Stomach smooth muscle (tissue), 2 donors: Measurements from ENCODE around the gene ROM1.
"Not testable (repeated sequence)": the region's sequence is repeated elsewhere in the genome, so short reads cannot be mapped to it uniquely, and the experiment has no call there.

ENCODE experiments used
- H3K27ac ChIP-seq: one replicate; pipeline ENCODE4 v1.7.0; 2013; ENCODE audit warnings: mild to moderate bottlenecking, low read length, inconsistent platforms
- H3K27me3 ChIP-seq, 2 donors: one replicate each; pipeline ENCODE4 v1.7.0; 2013; ENCODE audit warnings: low read length in 2 of 2; ENCODE audit not compliant: insufficient read depth in 2 of 2, control insufficient read depth in 1 of 2
- H3K36me3 ChIP-seq, 2 donors: one replicate each; pipeline ENCODE4 v1.7.0; 2013; ENCODE audit warnings: low read length in 2 of 2; ENCODE audit not compliant: control insufficient read depth in 2 of 2, insufficient read depth in 2 of 2
- H3K4me1 ChIP-seq: one replicate; pipeline ENCODE4 v1.7.0; 2013; ENCODE audit warnings: low read length; ENCODE audit not compliant: control insufficient read depth, insufficient read depth
- H3K4me3 ChIP-seq, 2 donors: one replicate each; pipeline ENCODE4 v1.7.0; 2013; ENCODE audit warnings: low read length in 2 of 2
- H3K9ac ChIP-seq, 2 donors: one replicate each; pipeline ENCODE4 v1.7.0; 2013; ENCODE audit warnings: low read length in 2 of 2, mild to moderate bottlenecking in 1 of 2
- H3K9me3 ChIP-seq, 2 donors: one replicate each; pipeline ENCODE4 v1.7.0; 2013; ENCODE audit warnings: low read length in 2 of 2; ENCODE audit not compliant: control insufficient read depth in 2 of 2
- donor health status: healthy.
- donor health status: Pancreatic carcinoma.

The ROM1 gene

DNA sequence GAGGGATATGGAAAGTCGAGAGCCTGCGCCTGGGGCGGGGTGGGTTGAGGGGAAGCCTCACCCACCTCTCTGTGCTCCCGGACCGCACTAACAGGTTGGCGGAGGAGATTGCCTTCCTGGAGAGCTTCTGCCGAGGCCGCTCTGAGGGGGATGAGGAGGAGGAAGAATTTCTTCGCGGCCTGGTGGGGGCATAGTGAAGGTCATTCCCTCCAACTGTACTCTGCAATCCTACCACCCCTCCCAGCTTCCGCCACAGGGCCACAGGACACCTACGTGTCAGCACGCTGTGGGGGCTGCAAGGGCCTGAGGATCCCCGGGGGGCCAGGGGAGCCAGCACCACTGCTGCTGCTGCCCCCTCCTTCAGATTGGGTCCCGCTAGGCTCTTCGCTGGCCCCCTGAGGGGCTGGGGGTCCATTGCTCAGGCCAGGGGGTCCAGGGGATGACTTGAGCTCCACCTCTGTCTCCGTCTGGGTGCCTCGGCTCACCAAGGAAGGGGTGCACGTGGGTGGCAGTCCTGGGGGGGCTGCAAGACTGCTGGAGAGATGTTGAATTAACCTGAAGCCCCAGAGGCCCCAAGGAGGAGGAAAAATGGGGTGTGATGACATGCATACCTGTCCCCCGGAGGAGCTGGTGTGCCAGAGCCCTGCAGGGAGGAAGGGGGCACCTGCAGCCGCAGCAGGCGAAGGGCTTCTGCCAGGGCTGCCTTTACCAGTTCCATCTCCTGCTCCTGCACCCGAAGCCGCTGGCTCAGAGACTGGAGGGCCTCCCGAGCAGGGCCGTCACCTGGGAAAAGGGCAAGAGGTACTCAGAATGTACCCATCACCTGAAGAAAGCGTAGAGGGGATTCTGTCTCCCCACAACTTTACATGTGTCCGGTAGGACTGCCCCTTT is 2.0 kb upstream of the ROM1 start:
- Histone ChIP-seq H3K36me3 (peaks cover 12 to 13% of the 10 kb centered on the region in 2 donors), H3K9me3 (no peaks in the 10 kb centered on the region), H3K27me3 (no peaks in the 10 kb centered on the region), H3K9ac (peak overlapping the region; percentile 86 to 93), H3K4me1 (peaks cover 33% of the 10 kb centered on the region), H3K4me3 (peak overlapping the region; percentile 84 to 87), H3K27ac (peak overlapping the region; percentile 88)

DNA sequence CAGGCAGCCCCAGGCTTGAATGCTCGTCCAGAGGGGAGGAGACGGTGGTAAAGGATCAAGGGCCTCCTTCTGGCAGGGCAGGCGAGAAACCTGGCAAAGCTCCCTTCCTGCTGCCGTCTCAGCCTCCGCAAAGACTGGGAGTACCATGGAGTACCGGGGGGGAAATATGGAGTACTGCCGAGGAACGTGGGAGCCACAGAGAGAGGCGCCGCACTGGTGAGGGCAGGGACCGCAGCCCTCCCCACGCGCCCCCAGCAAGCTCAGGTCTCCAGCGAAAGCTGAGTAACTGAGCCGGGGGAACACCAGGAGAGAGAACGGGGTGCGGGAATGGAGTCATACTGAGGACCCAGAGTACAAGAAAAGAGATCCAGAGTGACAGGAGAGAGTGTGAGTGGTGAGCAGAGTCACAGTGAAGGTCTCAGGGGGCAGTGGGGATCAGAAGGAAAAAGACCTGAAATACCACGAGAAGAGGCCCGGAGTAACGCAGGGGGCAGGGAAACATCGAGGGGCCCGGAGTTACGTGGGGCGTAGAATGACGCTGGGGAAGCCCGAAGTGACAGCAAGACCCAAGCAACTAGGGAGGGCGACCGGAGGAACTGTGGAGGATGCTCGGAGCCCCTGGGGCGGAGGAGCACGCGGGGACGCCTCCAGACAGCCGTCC is 1.2 kb upstream of the ROM1 start:
- H3K4me1 ChIP-seq, result peaks cover 33% of the 10 kb centered on the region
- H3K36me3 ChIP-seq, result peaks cover 11% of the 10 kb centered on the region in 2 donors
- no peaks in the 10 kb centered on the region for H3K9me3 ChIP-seq
- H3K4me3 ChIP-seq, result peak overlapping the region; percentile 84 to 87
- peak overlapping the region; percentile 88 for H3K27ac ChIP-seq
- peak overlapping the region; percentile 86 to 93 for H3K9ac ChIP-seq
- no peaks in the 10 kb centered on the region for H3K27me3 ChIP-seq

DNA sequence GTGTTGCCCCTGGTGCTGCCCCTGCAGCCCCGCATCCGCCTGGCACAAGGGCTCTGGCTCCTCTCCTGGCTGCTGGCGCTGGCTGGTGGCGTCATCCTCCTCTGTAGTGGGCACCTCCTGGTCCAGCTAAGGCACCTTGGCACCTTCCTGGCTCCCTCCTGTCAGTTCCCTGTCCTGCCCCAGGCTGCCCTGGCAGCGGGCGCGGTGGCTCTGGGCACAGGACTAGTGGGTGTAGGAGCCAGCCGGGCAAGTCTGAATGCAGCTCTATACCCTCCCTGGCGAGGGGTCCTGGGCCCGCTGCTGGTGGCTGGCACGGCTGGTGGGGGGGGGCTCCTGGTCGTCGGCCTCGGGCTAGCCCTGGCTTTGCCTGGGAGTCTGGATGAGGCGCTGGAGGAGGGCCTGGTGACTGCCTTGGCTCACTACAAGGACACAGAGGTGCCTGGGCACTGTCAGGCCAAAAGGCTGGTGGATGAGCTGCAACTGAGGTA is 278 bp downstream of the ROM1 start:
- Histone ChIP-seq H3K4me1 (peaks cover 33% of the 10 kb centered on the region), H3K9me3 (no peaks in the 10 kb centered on the region), H3K4me3 (peak overlapping the region; percentile 22 to 87), H3K9ac (peak overlapping the region; percentile 55 to 93), H3K36me3 (peaks cover 6 to 13% of the 10 kb centered on the region in 2 donors), H3K27ac (peak overlapping the region; percentile 88), H3K27me3 (no peaks in the 10 kb centered on the region)

DNA sequence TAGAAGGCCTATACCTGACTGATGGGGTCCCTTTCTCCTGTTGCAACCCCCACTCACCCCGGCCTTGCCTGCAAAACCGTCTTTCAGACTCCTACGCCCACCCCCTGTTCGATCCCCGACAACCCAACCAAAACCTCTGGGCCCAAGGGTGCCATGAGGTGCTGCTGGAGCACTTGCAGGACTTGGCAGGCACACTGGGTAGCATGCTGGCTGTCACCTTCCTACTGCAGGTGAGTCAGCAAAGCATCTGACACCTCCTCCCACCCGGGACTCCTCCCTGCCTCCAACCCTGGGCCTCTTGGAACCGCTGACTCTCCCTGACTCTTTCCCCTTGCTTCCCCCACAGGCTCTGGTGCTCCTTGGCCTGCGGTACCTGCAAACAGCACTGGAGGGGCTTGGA is 1.2 kb downstream of the ROM1 start:
- Histone ChIP-seq H3K27me3 (no peaks in the 10 kb centered on the region), H3K9ac (no peak overlapping the region), H3K4me3 (no peak overlapping the region), H3K27ac (peak overlapping the region; percentile 88), H3K36me3 (peaks cover under 1 to 9% of the 10 kb centered on the region in 2 donors), H3K9me3 (no peaks in the 10 kb centered on the region), H3K4me1 (peaks cover 31% of the 10 kb centered on the region)

DNA sequence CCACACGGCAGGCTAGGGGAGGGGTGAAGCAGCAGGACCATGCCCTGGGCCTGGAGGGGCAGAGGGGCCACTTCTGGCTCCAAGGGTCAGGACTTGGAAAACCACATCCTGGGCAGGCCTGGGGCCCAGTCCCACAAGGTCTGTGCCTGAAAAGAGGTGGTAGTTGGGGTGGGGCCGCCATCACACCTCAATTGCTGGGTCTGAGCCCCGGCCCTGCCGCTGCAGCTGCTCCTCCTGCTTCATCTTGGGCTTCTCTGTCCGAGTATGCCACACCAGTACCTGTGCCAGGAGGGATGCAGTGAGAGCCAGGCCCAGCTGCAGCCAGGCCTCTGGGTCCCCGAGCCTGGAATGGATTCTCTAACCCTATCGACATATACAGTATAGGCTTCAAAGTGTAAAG is 2.5 kb downstream of the ROM1 start:
- Histone ChIP-seq H3K27ac (no peak overlapping the region), H3K27me3 (no peaks in the 10 kb centered on the region), H3K36me3 (peaks cover 0 to 4% of the 10 kb centered on the region in 2 donors), H3K9me3 (no peaks in the 10 kb centered on the region), H3K4me3 (no peak overlapping the region), H3K4me1 (peaks cover 28% of the 10 kb centered on the region), H3K9ac (no peak overlapping the region)

DNA sequence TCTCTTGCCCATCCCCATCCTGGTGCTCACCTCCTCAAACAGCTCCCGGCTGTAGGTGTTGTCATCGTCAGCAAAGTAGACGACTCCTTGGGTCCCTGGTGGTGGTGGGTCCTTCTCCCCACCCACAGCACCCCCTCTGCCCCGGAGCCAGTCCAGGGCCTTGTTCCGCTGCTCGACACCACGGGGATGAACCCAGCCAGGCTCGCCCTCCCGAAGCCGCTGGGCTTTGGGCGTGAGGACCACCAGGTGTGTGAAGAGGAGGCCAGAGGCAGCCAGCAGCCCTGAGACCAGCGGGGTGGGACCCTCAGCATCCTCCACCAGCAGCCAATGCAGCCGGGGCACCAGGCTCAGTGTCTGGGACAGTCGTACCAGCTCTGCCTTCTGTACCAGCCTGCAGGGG is 3.9 kb downstream of the ROM1 start:
- H3K4me1 ChIP-seq, result peaks cover 24% of the 10 kb centered on the region
- not testable (repeated sequence) for H3K27ac ChIP-seq, H3K9me3 ChIP-seq, H3K36me3 ChIP-seq, H3K27me3 ChIP-seq, H3K4me3 ChIP-seq, H3K9ac ChIP-seq

DNA sequence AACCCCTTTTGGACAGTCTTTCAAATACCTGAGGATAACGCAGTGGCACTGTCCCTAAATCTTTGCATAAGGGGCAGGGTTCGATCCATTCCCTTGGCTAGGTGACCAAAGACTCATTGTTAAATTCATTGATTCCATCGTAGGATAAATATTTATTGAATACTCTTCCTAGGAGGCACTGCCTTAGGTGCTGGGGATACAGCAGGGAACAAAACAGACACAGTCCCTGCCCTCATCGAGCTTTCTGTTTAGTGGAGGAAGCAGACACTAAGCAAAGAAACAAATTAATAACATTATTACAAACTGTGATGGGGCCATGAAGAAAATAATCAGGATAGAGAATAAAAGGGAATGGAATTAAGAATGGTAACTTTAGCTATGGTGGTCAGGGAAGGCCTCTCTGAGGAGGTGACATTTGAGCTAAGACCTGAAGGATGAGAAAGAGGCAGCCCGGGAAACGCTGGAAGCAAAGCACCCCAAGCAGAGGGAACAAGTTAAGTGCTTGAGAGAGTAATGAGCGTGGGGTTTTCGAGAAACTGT is 8.0 kb downstream of the ROM1 start:
- peak overlapping the region; percentile 85 for H3K27ac ChIP-seq
- H3K4me1 ChIP-seq, result peaks cover 17% of the 10 kb centered on the region
- peak overlapping the region; percentile 84 to 88 for H3K4me3 ChIP-seq
- H3K27me3 ChIP-seq, result no peaks in the 10 kb centered on the region
- peak overlapping the region; percentile 66 to 84 for H3K9ac ChIP-seq
- no peaks in the 10 kb centered on the region for H3K9me3 ChIP-seq
- peaks cover 10 to 12% of the 10 kb centered on the region in 2 donors for H3K36me3 ChIP-seq

DNA sequence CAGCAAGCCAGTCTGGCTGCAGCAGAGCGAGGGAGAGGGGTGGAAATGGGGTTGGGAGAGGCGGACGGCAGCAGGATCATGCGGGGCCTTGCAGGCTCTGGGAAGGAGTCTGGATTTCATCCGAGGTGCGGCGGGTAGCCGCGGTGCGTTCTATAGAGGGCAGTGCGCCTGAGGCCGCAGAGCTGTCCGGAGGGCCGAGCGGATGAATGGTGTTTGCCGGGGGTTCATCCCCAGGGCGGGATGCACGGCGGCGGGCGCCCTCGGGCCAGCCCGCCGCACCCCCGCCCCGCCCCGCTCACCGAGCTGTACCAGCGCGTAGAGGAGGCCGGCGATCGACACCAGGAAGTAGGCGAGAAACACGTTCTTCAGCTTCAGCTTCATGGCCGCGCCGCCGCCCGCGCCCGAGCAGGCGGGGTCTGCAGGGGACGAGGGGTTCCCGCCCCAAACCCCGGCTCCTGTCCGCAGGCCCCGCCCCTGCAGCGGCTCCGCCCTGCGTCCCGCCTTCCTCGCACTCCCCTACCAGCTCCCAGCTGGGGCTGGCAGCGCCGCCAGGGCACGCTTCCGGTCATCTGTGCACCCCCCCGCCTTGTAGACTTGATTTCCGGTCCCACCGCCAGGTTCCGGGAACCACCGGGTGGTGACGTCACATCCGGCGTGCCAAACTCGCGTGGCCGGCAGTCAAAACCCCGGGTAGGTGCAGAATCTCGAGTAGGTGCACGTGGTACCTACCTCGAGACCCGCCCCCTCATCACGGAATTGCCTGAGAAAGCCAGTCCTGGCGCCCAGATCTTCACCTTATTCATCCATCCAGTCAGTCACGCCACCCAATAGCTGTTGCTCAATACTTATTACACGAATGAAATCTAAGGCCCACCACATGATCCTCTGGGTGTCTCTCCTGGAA is 8.8 kb downstream of the ROM1 start, which contains the start of gene B3GAT3:
B3GAT3 (minus strand) TSS at position 420 of the 904 bp plus-strand sequence; CDS start at position 381, 39 bp downstream.
- no peaks in the 10 kb centered on the region for H3K9me3 ChIP-seq
- H3K27me3 ChIP-seq, result no peaks in the 10 kb centered on the region
- H3K36me3 ChIP-seq, result peaks cover 17 to 19% of the 10 kb centered on the region in 2 donors
- peak within 1 kb of the TSS; percentile 66 to 84 for H3K9ac ChIP-seq
- H3K4me3 ChIP-seq, result peak within 1 kb of the TSS; percentile 84 to 88
- H3K27ac ChIP-seq, result peak within 1 kb of the TSS; percentile 85
- H3K4me1 ChIP-seq, result peaks cover 17% of the 10 kb centered on the region

DNA sequence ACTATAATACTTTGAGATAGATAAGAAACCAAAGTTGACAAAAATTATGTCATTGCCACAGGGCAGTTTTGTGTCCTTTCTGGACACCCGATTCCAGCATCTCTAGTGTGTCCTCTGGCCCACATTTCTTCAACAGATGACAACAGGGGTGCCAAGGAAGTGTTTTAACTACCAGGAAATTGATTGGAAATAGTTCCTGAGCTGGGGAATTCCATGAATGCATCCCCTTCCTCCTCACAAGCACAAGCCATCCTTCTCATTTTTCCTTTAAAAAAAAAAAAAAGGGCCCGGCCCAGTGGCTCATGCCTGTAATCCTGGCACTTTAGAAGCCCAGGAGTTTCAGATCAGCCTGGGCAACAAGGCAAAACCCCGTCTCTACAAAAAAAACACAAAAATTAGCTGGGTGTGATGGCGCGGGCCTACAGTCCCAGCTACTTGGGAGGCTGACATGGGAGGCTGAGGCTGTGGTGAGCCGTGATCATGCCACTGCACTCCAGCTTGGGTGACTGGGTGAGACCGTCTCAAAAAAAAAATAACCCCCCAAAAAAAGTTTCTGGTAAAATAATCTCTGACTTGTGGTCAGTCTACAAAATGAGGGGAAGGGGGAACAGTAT is 9.5 kb downstream of the ROM1 start:
- peaks cover 19 to 22% of the 10 kb centered on the region in 2 donors for H3K36me3 ChIP-seq
- H3K27me3 ChIP-seq, result no peaks in the 10 kb centered on the region
- H3K4me1 ChIP-seq, result peaks cover 17% of the 10 kb centered on the region
- H3K9me3 ChIP-seq, result no peaks in the 10 kb centered on the region
- H3K4me3 ChIP-seq, result peak overlapping the region; percentile 68 to 88
- peak overlapping the region; percentile 85 for H3K27ac ChIP-seq
- H3K9ac ChIP-seq, result peak overlapping the region in 1 of 2 donors; percentile 66
